Nephron progenitor cell (in vitro differentiated cells): ENCODE results near the gene LDLRAD4.

ENCODE experiments used
- DNase-seq: peaks from one replicate; pipeline ENCODE4 v3.0.0; 2021
- H3K27ac Mint-ChIP-seq: 2 replicates; pipeline ENCODE4 v1.8.0; 2021; ENCODE audit warnings: mild to moderate bottlenecking, moderate library complexity, mixed read lengths
- H3K27me3 Mint-ChIP-seq: 2 replicates; pipeline ENCODE4 v1.8.0; 2021; ENCODE audit warnings: mild to moderate bottlenecking, low read depth, mixed read lengths; ENCODE audit not compliant: poor library complexity
- H3K36me3 Mint-ChIP-seq: 2 replicates; pipeline ENCODE4 v1.8.0; 2021; ENCODE audit warnings: low read depth, mixed read lengths
- H3K4me1 Mint-ChIP-seq: 2 replicates; pipeline ENCODE4 v1.8.0; 2021; ENCODE audit warnings: mixed read lengths
- H3K4me3 Mint-ChIP-seq: 2 replicates; pipeline ENCODE4 v1.8.0; 2021; ENCODE audit warnings: mild to moderate bottlenecking, moderate library complexity, mixed read lengths
- H3K9me3 Mint-ChIP-seq: 2 replicates; pipeline ENCODE4 v1.8.0; 2021; ENCODE audit warnings: mild to moderate bottlenecking, moderate library complexity, mixed read lengths
- TF ChIP-seq, protein P1 (sequence below): fragments of 200-600 bp; sonication (generic); IDR thresholded peaks from 2 replicates; pipeline ENCODE4 v1.5.0; 2021; ENCODE audit warnings: antibody characterized with exemption

The LDLRAD4 gene

DNA sequence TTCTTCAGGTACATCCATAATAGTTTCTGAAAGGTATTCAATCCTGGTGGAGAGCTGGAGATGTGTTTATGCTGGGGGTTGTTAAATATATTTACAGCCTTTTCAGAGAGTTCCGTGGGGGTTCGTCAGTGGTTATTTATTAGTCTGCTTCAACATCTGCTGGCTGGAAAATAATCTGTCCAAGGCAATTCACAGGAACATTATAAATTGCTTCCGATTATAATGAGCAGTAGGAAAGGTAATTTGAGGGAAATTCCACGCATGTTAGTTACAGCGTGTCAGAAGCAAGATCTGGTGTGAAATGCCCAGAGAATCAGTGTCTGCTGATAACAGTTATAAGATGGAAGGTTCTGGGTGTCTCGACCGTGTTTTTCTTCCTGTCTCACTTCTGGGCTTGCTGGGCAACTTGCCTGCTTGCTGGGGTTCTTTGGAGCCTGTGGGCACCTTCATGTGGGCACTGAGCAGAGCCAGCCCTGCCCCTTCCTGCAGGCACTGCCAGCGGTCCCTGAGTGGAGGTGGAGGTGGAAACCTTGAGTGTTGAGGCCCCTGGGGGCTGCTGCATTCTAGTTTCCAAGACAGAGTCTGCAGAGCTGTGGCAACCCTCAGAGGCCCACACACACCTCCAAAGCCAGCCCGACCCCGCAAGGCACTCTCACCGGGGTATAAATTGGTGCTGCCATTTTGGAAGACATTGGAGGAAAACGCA is 322.1 kb downstream of the LDLRAD4 start:
- H3K36me3 Mint-ChIP-seq: no peaks in the 10 kb centered on the region
- H3K4me1 Mint-ChIP-seq: peaks cover 50% of the 10 kb centered on the region
- H3K9me3 Mint-ChIP-seq: no peaks in the 10 kb centered on the region
- H3K4me3 Mint-ChIP-seq: no peak overlapping the region
- H3K27ac Mint-ChIP-seq: no peak overlapping the region
- TF ChIP-seq, protein P1, sequence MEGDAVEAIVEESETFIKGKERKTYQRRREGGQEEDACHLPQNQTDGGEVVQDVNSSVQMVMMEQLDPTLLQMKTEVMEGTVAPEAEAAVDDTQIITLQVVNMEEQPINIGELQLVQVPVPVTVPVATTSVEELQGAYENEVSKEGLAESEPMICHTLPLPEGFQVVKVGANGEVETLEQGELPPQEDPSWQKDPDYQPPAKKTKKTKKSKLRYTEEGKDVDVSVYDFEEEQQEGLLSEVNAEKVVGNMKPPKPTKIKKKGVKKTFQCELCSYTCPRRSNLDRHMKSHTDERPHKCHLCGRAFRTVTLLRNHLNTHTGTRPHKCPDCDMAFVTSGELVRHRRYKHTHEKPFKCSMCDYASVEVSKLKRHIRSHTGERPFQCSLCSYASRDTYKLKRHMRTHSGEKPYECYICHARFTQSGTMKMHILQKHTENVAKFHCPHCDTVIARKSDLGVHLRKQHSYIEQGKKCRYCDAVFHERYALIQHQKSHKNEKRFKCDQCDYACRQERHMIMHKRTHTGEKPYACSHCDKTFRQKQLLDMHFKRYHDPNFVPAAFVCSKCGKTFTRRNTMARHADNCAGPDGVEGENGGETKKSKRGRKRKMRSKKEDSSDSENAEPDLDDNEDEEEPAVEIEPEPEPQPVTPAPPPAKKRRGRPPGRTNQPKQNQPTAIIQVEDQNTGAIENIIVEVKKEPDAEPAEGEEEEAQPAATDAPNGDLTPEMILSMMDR: no peak
- no peak for DNase-seq
- peaks cover 11% of the 10 kb centered on the region for H3K27me3 Mint-ChIP-seq

DNA sequence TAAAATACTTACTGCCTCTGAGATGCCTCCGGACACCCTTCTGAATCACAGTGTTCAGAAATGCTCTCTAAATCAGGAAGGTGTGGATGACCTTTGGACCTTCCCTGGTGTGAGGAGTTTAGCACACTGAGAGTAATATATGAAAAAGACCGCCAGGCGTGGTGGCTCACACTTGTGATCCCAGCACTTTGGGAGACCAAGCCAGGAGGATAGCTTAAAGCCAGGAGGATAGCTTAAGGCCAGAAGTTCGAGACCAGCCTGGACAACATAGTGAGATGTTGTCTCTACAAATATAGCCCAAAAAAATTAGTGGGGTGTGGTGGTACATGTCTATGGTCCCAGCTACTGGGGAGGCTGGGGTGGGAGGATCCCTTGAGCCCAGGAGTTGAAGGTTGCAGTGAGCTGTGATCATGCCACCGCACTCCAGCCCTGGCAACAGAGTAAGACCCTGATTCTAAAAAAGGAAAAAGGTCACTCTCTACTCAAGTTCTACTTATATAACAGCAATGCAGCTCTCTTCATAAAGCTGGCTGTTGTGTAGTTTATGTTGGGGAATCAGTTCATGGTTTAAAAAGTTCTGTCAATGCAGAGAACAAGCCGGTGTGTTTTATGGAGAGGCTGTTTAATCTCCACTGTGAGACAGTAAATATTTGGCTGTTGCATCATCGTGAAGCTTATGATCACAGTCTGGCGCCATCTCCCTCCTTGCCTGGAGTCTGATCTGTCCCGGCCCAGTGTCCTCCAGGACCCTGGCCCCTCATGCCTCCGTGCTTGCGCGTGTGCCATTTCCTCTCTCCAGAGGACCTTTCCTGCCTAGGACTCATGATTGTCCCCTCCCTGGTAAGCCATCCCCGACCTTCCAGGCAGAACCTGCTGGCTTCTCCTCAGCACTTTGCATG is 323.3 kb downstream of the LDLRAD4 start:
- peaks cover 58% of the 10 kb centered on the region for H3K4me1 Mint-ChIP-seq
- peaks cover 12% of the 10 kb centered on the region for H3K27me3 Mint-ChIP-seq
- H3K9me3 Mint-ChIP-seq: no peaks in the 10 kb centered on the region
- H3K36me3 Mint-ChIP-seq: no peaks in the 10 kb centered on the region
- DNase-seq: no peak
- no peak overlapping the region for H3K4me3 Mint-ChIP-seq
- no peak overlapping the region for H3K27ac Mint-ChIP-seq
- TF ChIP-seq, protein P1: no peak

DNA sequence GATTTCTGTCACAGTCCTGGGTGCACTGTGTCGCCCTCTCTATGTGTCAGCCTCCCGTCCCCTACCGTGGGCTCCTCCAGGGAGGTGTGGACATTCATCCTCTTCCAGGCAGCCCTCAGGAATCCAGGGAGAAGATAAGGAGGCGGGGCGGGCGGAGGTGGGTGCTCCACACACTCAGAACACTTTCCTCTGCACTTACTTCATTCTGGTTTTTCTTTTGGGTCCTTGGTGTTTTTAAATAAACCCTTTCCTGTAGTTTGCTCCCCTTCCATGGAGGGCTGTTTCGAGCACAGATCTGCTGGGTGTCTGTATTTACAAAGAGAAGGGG is 323.9 kb downstream of the LDLRAD4 start:
- no peaks in the 10 kb centered on the region for H3K9me3 Mint-ChIP-seq
- H3K4me1 Mint-ChIP-seq: peaks cover 58% of the 10 kb centered on the region
- DNase-seq: no peak
- TF ChIP-seq, protein P1: no peak
- no peak overlapping the region for H3K27ac Mint-ChIP-seq
- peaks cover 12% of the 10 kb centered on the region for H3K27me3 Mint-ChIP-seq
- H3K4me3 Mint-ChIP-seq: no peak overlapping the region
- no peaks in the 10 kb centered on the region for H3K36me3 Mint-ChIP-seq

DNA sequence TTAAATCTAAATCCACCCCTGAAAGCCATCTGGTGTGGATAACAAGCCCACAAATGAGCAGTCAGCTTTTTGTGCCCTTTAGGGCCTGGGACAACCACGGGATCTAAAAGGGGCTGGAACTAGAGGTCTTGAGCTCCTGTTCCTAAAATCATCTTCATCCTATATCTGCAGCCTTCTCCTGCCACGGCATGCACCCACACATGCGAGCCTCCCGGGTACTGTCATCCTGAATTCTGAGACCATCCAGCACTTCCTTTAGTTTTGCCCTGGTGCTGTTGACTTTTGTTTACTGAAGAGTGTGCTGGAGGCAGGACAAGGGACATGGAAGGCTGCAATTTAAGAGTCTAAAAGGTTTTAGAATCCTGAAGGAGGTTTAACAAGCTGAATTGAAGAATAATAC is 324.6 kb downstream of the LDLRAD4 start:
- TF ChIP-seq, protein P1: no peak
- no peaks in the 10 kb centered on the region for H3K9me3 Mint-ChIP-seq

DNA sequence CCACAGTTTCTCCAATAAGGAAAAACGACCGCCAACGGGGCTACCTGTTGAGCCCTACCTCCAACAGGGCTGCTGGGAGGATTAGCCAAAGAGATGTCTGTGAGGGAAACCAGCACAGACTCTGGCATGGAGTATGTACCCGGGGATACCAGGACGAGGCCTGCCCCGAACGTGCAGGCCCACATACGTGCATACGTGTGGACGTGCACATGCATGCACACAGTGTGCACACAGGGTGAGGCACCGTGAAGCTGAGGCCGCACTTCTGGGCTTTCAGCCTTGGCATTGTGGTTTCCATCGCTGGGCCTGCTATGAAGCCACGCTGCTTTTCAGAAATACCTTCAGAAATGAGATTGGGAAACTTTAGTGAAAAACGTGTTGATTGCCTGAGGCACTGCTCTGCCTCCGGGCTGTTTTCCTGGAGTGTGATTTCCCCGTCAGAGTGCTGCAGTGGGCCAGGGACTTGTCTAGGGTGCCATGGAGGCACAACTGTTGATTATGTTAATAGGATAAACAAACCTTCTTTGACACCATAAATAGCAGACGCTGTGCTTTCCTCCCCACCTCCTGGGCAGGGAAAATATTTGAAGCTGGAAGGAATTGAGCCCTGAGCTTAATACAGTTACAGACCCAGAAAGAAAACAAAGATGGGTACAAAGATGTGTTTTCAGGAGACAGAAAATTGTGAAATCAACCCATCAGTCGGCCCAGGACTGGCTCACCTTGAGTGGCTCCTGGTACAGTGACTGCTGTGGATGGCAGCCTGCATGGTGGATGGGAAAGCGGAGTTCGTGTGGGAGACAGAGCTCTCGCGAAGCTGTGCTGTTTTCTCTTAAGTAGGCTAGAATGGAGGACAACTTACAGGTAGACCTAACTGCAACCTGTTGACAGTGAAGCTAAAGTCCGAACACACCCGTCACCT is 325.5 kb downstream of the LDLRAD4 start:
- TF ChIP-seq, protein P1: no peak
- no peaks in the 10 kb centered on the region for H3K36me3 Mint-ChIP-seq
- H3K4me3 Mint-ChIP-seq: no peak overlapping the region
- H3K27me3 Mint-ChIP-seq: peaks cover 12% of the 10 kb centered on the region
- peak overlapping the region; percentile 79 for H3K27ac Mint-ChIP-seq
- peaks cover 52% of the 10 kb centered on the region for H3K4me1 Mint-ChIP-seq
- DNase-seq: no peak
- H3K9me3 Mint-ChIP-seq: no peaks in the 10 kb centered on the region

More for the DNA sequence above, 324.6 kb downstream of the LDLRAD4 start:
- no peak overlapping the region for H3K4me3 Mint-ChIP-seq
- no peak for DNase-seq
- H3K27ac Mint-ChIP-seq: no peak overlapping the region
- peaks cover 12% of the 10 kb centered on the region for H3K27me3 Mint-ChIP-seq
- peaks cover 58% of the 10 kb centered on the region for H3K4me1 Mint-ChIP-seq
- no peaks in the 10 kb centered on the region for H3K36me3 Mint-ChIP-seq
